GM18505 (cell line): ENCODE data around the gene NPAS3.

Source experiments
- ATAC-seq: cut with Tn5 transposase; IDR thresholded peaks from one replicate; pipeline ENCODE4 v1.9.1; 2021; ENCODE audit not compliant: unreplicated experiment
- POLR2A ChIP-seq: IDR thresholded peaks from 4 replicates; pipeline ENCODE4 v1.6.1; 2011; ENCODE audit warnings: borderline replicate concordance; ENCODE audit not compliant: insufficient read depth, insufficient read length; ENCODE audit errors: extremely low read depth

The NPAS3 gene

GRCh38 chr14:33386781-33387180 lies 448.1 kb downstream of the NPAS3 start:
- ATAC-seq, result no peak
- no peak for TF ChIP-seq POLR2A

GRCh38 chr14:33390335-33390734 lies 451.7 kb downstream of the NPAS3 start:
- TF ChIP-seq POLR2A, result no peak
- ATAC-seq, result no peak

GRCh38 chr14:33393231-33393894 lies 454.7 kb downstream of the NPAS3 start:
- TF ChIP-seq POLR2A, result no peak
- no peak for ATAC-seq

GRCh38 chr14:33393895-33394368 lies 455.3 kb downstream of the NPAS3 start:
- TF ChIP-seq POLR2A, result no peak
- no peak for ATAC-seq

GRCh38 chr14:33401311-33401710 lies 462.6 kb downstream of the NPAS3 start:
- ATAC-seq, result no peak
- no peak for TF ChIP-seq POLR2A

GRCh38 chr14:33402604-33403003 lies 463.9 kb downstream of the NPAS3 start:
- TF ChIP-seq POLR2A, result no peak
- ATAC-seq, result no peak

GRCh38 chr14:33404054-33404453 lies 465.4 kb downstream of the NPAS3 start:
- TF ChIP-seq POLR2A, result no peak
- ATAC-seq, result no peak

GRCh38 chr14:33404964-33405574 lies 466.4 kb downstream of the NPAS3 start:
- no peak for TF ChIP-seq POLR2A
- ATAC-seq, result no peak

GRCh38 chr14:33406766-33407165 lies 468.1 kb downstream of the NPAS3 start:
- TF ChIP-seq POLR2A, result no peak
- ATAC-seq, result no peak

- no peak for TF ChIP-seq POLR2A
- ATAC-seq, result no peak
Observed at GRCh38 chr14:33408291-33408690, 469.6 kb downstream of the NPAS3 start.

GRCh38 chr14:33412450-33412849 lies 473.8 kb downstream of the NPAS3 start:
- no peak for ATAC-seq

GRCh38 chr14:33413381-33413780 lies 474.7 kb downstream of the NPAS3 start:
- ATAC-seq, result no peak
- TF ChIP-seq POLR2A, result no peak

More at GRCh38 chr14:33412450-33412849, 473.8 kb downstream of the NPAS3 start:
- no peak for TF ChIP-seq POLR2A

GRCh38 chr14:33414041-33414440 lies 475.4 kb downstream of the NPAS3 start:
- ATAC-seq, result no peak
- TF ChIP-seq POLR2A, result no peak

- ATAC-seq, result no peak
Observed at GRCh38 chr14:33420051-33420627, 481.5 kb downstream of the NPAS3 start.

More at GRCh38 chr14:33420051-33420627, 481.5 kb downstream of the NPAS3 start:
- no peak for TF ChIP-seq POLR2A
